Hair follicular keratinocyte (primary cell): ENCODE results near the gene MBD3L3. TPM values are rescaled to one million over a fixed set of nuclear protein-coding genes. Genes with fewer than 3 reads are reported as not detected.

ENCODE experiments used
- total RNA-seq: library from RNA; depleted of rRNA; stranded (reverse); fragments of >200 nt; gene quantifications from 2 replicates; pipeline ENCODE4 v1.2.3, GENCODE V29; 2015

The MBD3L3 gene
- not detected in 2 replicates for total RNA-seq

GRCh38 chr19:7058576-7058975 is at the start of gene MBD3L3:
MBD3L3 (minus strand) TSS chr19:7058676; CDS start chr19:7058605, 71 bp downstream.

GRCh38 chr19:7069042-7069903 is 10.8 kb upstream of the MBD3L3 start, which contains the start of gene ZNF557:
ZNF557 (plus strand) TSS chr19:7069703; CDS start chr19:7075075, 5,372 bp downstream.

GRCh38 chr19:7049021-7049420 is 9.5 kb downstream of the MBD3L3 start, which contains the start of gene MBD3L2:
MBD3L2 (plus strand) TSS chr19:7049321; CDS start chr19:7049374, 53 bp downstream.

GRCh38 chr19:7040079-7040478 is 18.4 kb downstream of the MBD3L3 start, which contains the start of gene MBD3L4:
MBD3L4 (minus strand) TSS chr19:7040179; CDS start chr19:7040144, 35 bp downstream.

GRCh38 chr19:7030278-7030677 is 28.2 kb downstream of the MBD3L3 start, which contains the start of gene MBD3L5:
MBD3L5 (plus strand) TSS chr19:7030578; CDS start chr19:7030612, 34 bp downstream.

GRCh38 chr19:7021331-7021730 is 37.1 kb downstream of the MBD3L3 start, which contains the start of gene MBD3L2B:
MBD3L2B (minus strand) TSS chr19:7021431; CDS start chr19:7021397, 34 bp downstream.

Other genes with a start within 250 kb of the MBD3L3 start
- not detected in 2 replicates for gene ADGRE1, start 171.1 kb downstream of the MBD3L3 start, total RNA-seq
- gene MBD3L2B, start 37.2 kb downstream of the MBD3L3 start, total RNA-seq, result not detected in 2 replicates
- gene MBD3L5, start 28.1 kb downstream of the MBD3L3 start, total RNA-seq, result not detected in 2 replicates
- not detected in 2 replicates for gene MBD3L4, start 18.5 kb downstream of the MBD3L3 start, total RNA-seq
- gene MBD3L2, start 9.4 kb downstream of the MBD3L3 start, total RNA-seq, result not detected in 2 replicates
- 4.7 and 5.0 TPM in 2 replicates for gene ZNF557, start 11.0 kb upstream of the MBD3L3 start, total RNA-seq
- gene INSR, start 235.7 kb upstream of the MBD3L3 start, total RNA-seq, result 4.9 and 5.7 TPM in 2 replicates